Liver (tissue), 9 donors: ENCODE data around the gene MAPKAPK2. TPM values are rescaled to one million over a fixed set of nuclear protein-coding genes. Genes with fewer than 3 reads are reported as not detected.

Experiments
- DNase-seq: peaks from one replicate; pipeline ENCODE4 v3.0.0-alpha.2; 2017; ENCODE audit warnings: low spot score
- H3K27ac ChIP-seq, 2 donors: one replicate each; pipeline ENCODE4 v1.7.0; 2013; ENCODE audit warnings: inconsistent platforms in 2 of 2, low read length in 2 of 2, control low read depth in 1 of 2, low read depth in 1 of 2, mild to moderate bottlenecking in 1 of 2
- H3K27me3 ChIP-seq, 4 donors: one replicate each; pipeline versions ENCODE4 v1.6.1 to v1.7.0; 2013; ENCODE audit warnings: low read length in 3 of 4, inconsistent platforms in 1 of 4, mild to moderate bottlenecking in 1 of 4, moderate library complexity in 1 of 4; ENCODE audit not compliant: control insufficient read depth in 4 of 4, insufficient read depth in 4 of 4
- H3K36me3 ChIP-seq, 4 donors: one replicate each; pipeline versions ENCODE4 v1.6.1 to v1.7.0; 2013; ENCODE audit warnings: low read length in 3 of 4, mild to moderate bottlenecking in 3 of 4, low read depth in 1 of 4, moderate library complexity in 1 of 4; ENCODE audit not compliant: control insufficient read depth in 4 of 4, insufficient read depth in 3 of 4
- H3K4me1 ChIP-seq, 4 donors: one replicate each; pipeline versions ENCODE4 v1.6.1 to v1.7.0; 2013; ENCODE audit warnings: low read length in 3 of 4, mild to moderate bottlenecking in 3 of 4, moderate library complexity in 1 of 4; ENCODE audit not compliant: control insufficient read depth in 4 of 4, insufficient read depth in 4 of 4
- H3K4me3 ChIP-seq, 3 donors: one replicate each; pipeline versions ENCODE4 v1.6.1 to v1.7.0; 2013; ENCODE audit warnings: low read length in 3 of 3, control low read depth in 1 of 3, low read depth in 1 of 3, mild to moderate bottlenecking in 1 of 3
- H3K9ac ChIP-seq, 2 donors: one replicate each; pipeline ENCODE4 v1.7.0; 2013; ENCODE audit warnings: low read length in 2 of 2, mild to moderate bottlenecking in 2 of 2, moderate library complexity in 2 of 2, control low read depth in 1 of 2, low read depth in 1 of 2
- H3K9me3 ChIP-seq, 4 donors: one replicate each; pipeline versions ENCODE4 v1.6.1 to v1.7.0; 2013; ENCODE audit warnings: low read length in 3 of 4; ENCODE audit not compliant: control insufficient read depth in 4 of 4
- FOXA1 ChIP-seq: IDR thresholded peaks from 2 replicates; pipeline ENCODE4 v1.6.1; 2016; ENCODE audit warnings: antibody characterized with exemption
- FOXA2 ChIP-seq: IDR thresholded peaks from 2 replicates; pipeline ENCODE4 v1.6.1; 2016; ENCODE audit warnings: antibody characterized with exemption
- GABPA ChIP-seq, 2 donors: IDR thresholded peaks in 1 of 2; conservative IDR thresholded peaks in 1 of 2; 2 replicates each; pipeline ENCODE4 v1.6.1; 2016; ENCODE audit warnings: antibody characterized with exemption in 2 of 2, mild to moderate bottlenecking in 1 of 2, moderate library complexity in 1 of 2
- HNF4A ChIP-seq, 2 donors: conservative IDR thresholded peaks; 2 replicates each; pipeline ENCODE4 v1.6.1; 2016; ENCODE audit warnings: antibody characterized with exemption in 2 of 2, mild to moderate bottlenecking in 2 of 2
- HNF4G ChIP-seq: IDR thresholded peaks from 2 replicates; pipeline ENCODE4 v1.6.1; 2016; ENCODE audit warnings: antibody characterized with exemption
- JUND ChIP-seq, 2 donors: IDR thresholded peaks; 2 replicates each; pipeline ENCODE4 v1.6.1; 2016; ENCODE audit warnings: antibody characterized with exemption in 2 of 2
- NR2F2 ChIP-seq: IDR thresholded peaks from 2 replicates; pipeline ENCODE4 v1.6.1; 2016; ENCODE audit warnings: antibody characterized with exemption
- REST ChIP-seq: IDR thresholded peaks from 2 replicates; pipeline ENCODE4 v1.6.1; 2016; ENCODE audit warnings: antibody characterized with exemption, mild to moderate bottlenecking
- RXRA ChIP-seq, 2 donors: IDR thresholded peaks; 2 replicates each; pipeline ENCODE4 v1.6.1; 2017 to 2018; ENCODE audit warnings: antibody characterized with exemption in 2 of 2, mild to moderate bottlenecking in 1 of 2
- SP1 ChIP-seq: IDR thresholded peaks from 2 replicates; pipeline ENCODE4 v1.6.1; 2018; ENCODE audit warnings: antibody characterized with exemption, mild to moderate bottlenecking
- TAF1 ChIP-seq: conservative IDR thresholded peaks from 2 replicates; pipeline ENCODE4 v1.6.1; 2016; ENCODE audit warnings: antibody characterized with exemption, mild to moderate bottlenecking
- ZBTB33 ChIP-seq: IDR thresholded peaks from 2 replicates; pipeline ENCODE4 v1.6.1; 2016; ENCODE audit warnings: antibody characterized with exemption
- WGBS: extraction: QIAGEN DNeasy Blood & Tissue Kit; methylation state at CpG from one replicate; pipeline ENCODE4 v1.1.7; 2013; 5-methylcytosine and 5-hydroxymethylcytosine counted together
- polyA plus RNA-seq, 2 donors: library from polyadenylated mRNA; stranded (reverse) in 1 of 2; unstranded in 1 of 2; fragments of 200-250 nt in 1 of 2; fragments of >200 nt in 1 of 2; fragmentation: Nextera tagmentation in 1 of 2; extraction: Ambion mirVana in 1 of 2; gene quantifications; one replicate each; pipeline versions ENCODE4 v1.2.1 to v1.2.3, GENCODE V29; 2013 to 2015
- total RNA-seq, 2 donors: library from RNA; depleted of rRNA; stranded (reverse); fragments of >200 nt; gene quantifications; one replicate each; pipeline ENCODE4 v1.2.3, GENCODE V29; 2014
- donor health status: healthy.
- donor health status: healthy.
- donor health status: healthy.
- donor health status: healthy.
- donor health status: healthy.

Gene MAPKAPK2
- total and polyA plus RNA-seq, 4 donors: 7.5 to 24.5 (median 14.7) TPM

GRCh38 chr1:206709322-206709721, 24.6 kb downstream of the MAPKAPK2 start:
- no peak overlapping the region for H3K4me3 ChIP-seq
- H3K27ac ChIP-seq: peak overlapping the region in 1 of 2 donors; percentile 23
- H3K9ac ChIP-seq: no peak overlapping the region
- DNase-seq: no peak
- H3K27me3 ChIP-seq: no peaks in the 10 kb centered on the region
- H3K36me3 ChIP-seq: no peaks in the 10 kb centered on the region
- no peaks in the 10 kb centered on the region for H3K9me3 ChIP-seq
- TF ChIP-seq GABPA (IDR thresholded peaks at IDR 0.05 in 1 of 2, conservative IDR thresholded peaks at IDR 0.05 in 1 of 2) (no peak), HNF4A (conservative IDR thresholded peaks at IDR 0.05) (no peak), FOXA1 (no peak)
- peaks cover 21 to 68% (median 54%) of the 10 kb centered on the region in 4 donors for H3K4me1 ChIP-seq
- 56% methylated on average over 4 of the region's 4 CpGs for WGBS

GRCh38 chr1:206709772-206710459, 25.2 kb downstream of the MAPKAPK2 start:
- no peaks in the 10 kb centered on the region for H3K9me3 ChIP-seq
- WGBS: 73% methylated on average over 5 of the region's 5 CpGs
- DNase-seq: no peak
- TF ChIP-seq SP1: no peak
- TF ChIP-seq REST: no peak
- no peak for TF ChIP-seq HNF4G
- no peak for TF ChIP-seq JUND (IDR thresholded peaks at IDR 0.05)
- no peaks in the 10 kb centered on the region for H3K27me3 ChIP-seq
- no peak overlapping the region for H3K9ac ChIP-seq
- H3K4me1 ChIP-seq: peaks cover 23 to 68% (median 57%) of the 10 kb centered on the region in 4 donors
- peak overlapping the region in 1 of 2 donors; percentile 23 for H3K27ac ChIP-seq
- no peaks in the 10 kb centered on the region for H3K36me3 ChIP-seq
- H3K4me3 ChIP-seq: no peak overlapping the region

- Histone ChIP-seq H3K36me3 (no peaks in the 10 kb centered on the region), H3K27ac (no peak overlapping the region), H3K4me3 (no peak overlapping the region), H3K4me1 (peaks cover 23 to 66% (median 58%) of the 10 kb centered on the region in 4 donors), H3K27me3 (no peaks in the 10 kb centered on the region), H3K9ac (no peak overlapping the region), H3K9me3 (no peaks in the 10 kb centered on the region)
- TF ChIP-seq NR2F2 (no peak), JUND (IDR thresholded peaks at IDR 0.05) (no peak), REST (no peak), FOXA2 (no peak), RXRA (IDR thresholded peaks at IDR 0.05) (no peak), ZBTB33 (no peak), SP1 (no peak), TAF1 (no peak)
- no peak for DNase-seq
- 62% methylated on average over 3 of the region's 3 CpGs for WGBS
These were observed 25.7 kb downstream of the MAPKAPK2 start for GRCh38 chr1:206710460-206710823.
